Ovary (tissue), 9 donors: Measurements from ENCODE around the gene RNF8. TPM values are rescaled to one million over a fixed set of nuclear protein-coding genes. Genes with fewer than 3 reads are reported as not detected.

Experiments
- DNase-seq, 5 donors: peaks; one replicate each; pipeline ENCODE4 v3.0.0-alpha.2; 2019 to 2020
- H3K27ac ChIP-seq, 2 donors: fragments of 200-600 bp; one replicate each; pipeline versions ENCODE4 v1.5.1 to v1.8.0; 2019 to 2022
- H3K27me3 ChIP-seq: fragments of 200-600 bp; one replicate; pipeline ENCODE4 v1.8.0; 2022
- H3K36me3 ChIP-seq: fragments of 200-600 bp; sonication (generic); one replicate; pipeline ENCODE4 v1.5.1; 2019
- H3K4me1 ChIP-seq: one replicate; pipeline ENCODE4 v1.8.1; 2013; ENCODE audit warnings: mild to moderate bottlenecking, moderate library complexity; ENCODE audit not compliant: insufficient read depth
- H3K4me3 ChIP-seq: fragments of 200-600 bp; sonication (generic); one replicate; pipeline ENCODE4 v1.5.1; 2017
- H3K9me3 ChIP-seq, 2 donors: fragments of 200-600 bp in 1 of 2; sonication (generic) in 1 of 2; one replicate each; pipeline versions ENCODE4 v1.5.1 to v1.8.1; 2013 to 2019; ENCODE audit warnings: mild to moderate bottlenecking in 1 of 2, moderate library complexity in 1 of 2
- EP300 ChIP-seq: sonication (generic); formaldehyde crosslinking; IDR thresholded peaks from one replicate; pipeline ENCODE4 v1.6.1; 2017; ENCODE audit warnings: antibody characterized with exemption
- POLR2A ChIP-seq: fragments of 450-650 bp; IDR thresholded peaks from one replicate; pipeline ENCODE4 v1.6.1; 2017; ENCODE audit warnings: antibody characterized with exemption, mild to moderate bottlenecking, moderate library complexity
- WGBS, 3 donors: extraction: QIAGEN DNeasy Blood & Tissue Kit in 1 of 3; methylation state at CpG; one replicate each; pipeline versions ENCODE4 v1.1.5 to v1.1.7; 2013 to 2017; 5-methylcytosine and 5-hydroxymethylcytosine counted together
- intact Hi-C, 4 donors: fragments of 100-400 bp; cut with DNase I; formaldehyde crosslinking; loops; one replicate each; pipeline versions ENCODE4 v1.11.0 to v1.15.1; 2022 to 2023
- polyA plus RNA-seq, 2 donors: library from polyadenylated mRNA; stranded (reverse); fragments of 200-250 nt in 1 of 2; fragments of 350-450 nt in 1 of 2; fragmentation: Illumina TruSeq in 1 of 2; extraction: RNeasy Lipid Tissue Mini Kit (QIAGEN cat#74804) in 1 of 2; gene quantifications; one replicate each; pipeline ENCODE4 v1.2.3, GENCODE V29; 2013 to 2014
- total RNA-seq, 7 donors: library from RNA; depleted of rRNA in 2 of 7; stranded (reverse); fragments of >200 nt in 2 of 7; fragmentation: NEBNext Ultra II Directional in 3 of 7; extraction: Animal tissue kit (Norgen Biotek cat#: 25700) in 3 of 7; gene quantifications; one replicate each; pipeline versions ENCODE4 v1.1.0 to v1.2.4, GENCODE V29; 2016 to 2023
- TF ChIP-seq, protein P1 (sequence below), 3 donors: fragments of 450-650 bp in 2 of 3; fragments of 200-600 bp in 1 of 3; IDR thresholded peaks; one replicate each; pipeline versions ENCODE4 v1.5.1 to v1.8.0; 2016 to 2022; ENCODE audit warnings: antibody characterized with exemption in 3 of 3, mild to moderate bottlenecking in 1 of 3
- donor health status: DM: no; HTN: no; CAD: no; lungs with moderate emphysema.
- donor health status: DM: no; HTN: no; CAD: no.
- donor health status: Bipolar disorder and iron deficiency.
- donor health status: DM: yes; HTN: yes; CAD: no.
- donor health status: DM: no; HTN: no; CAD: no.
- donor health status: DM: yes; HTN: yes; CAD: no.

RNF8 gene
- total and polyA plus RNA-seq, 9 donors, result 10.0 to 27.1 (median 17.6) TPM

DNA sequence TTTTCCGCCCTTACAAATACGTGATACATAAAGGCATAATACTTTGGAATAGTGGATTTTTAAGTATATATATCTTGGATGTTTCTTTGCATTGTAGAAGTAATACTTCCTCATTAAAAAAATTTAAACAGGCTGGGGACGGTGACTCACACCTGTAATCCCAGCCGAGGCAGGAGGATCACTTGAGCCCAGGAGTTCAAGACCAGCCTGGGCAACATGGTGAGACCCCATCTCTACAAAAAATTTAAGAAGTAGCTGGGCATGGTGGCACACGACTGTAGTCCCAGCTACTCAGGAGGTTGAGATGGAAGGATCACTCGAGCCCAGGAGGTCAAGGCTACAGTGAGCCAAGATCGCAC is 38.6 kb upstream of the RNF8 start:
- Histone ChIP-seq H3K36me3 (no peaks in the 10 kb centered on the region), H3K27me3 (no peaks in the 10 kb centered on the region), H3K4me1 (peaks cover 2% of the 10 kb centered on the region), H3K4me3 (no peak overlapping the region), H3K27ac (no peak overlapping the region), H3K9me3 (no peaks in the 10 kb centered on the region)
- WGBS, 3 donors, result 72 to 76% (median 74%) methylated on average over 7 of the region's 7 CpGs
- intact Hi-C loops, result no loop called here
- TF ChIP-seq, protein P1, sequence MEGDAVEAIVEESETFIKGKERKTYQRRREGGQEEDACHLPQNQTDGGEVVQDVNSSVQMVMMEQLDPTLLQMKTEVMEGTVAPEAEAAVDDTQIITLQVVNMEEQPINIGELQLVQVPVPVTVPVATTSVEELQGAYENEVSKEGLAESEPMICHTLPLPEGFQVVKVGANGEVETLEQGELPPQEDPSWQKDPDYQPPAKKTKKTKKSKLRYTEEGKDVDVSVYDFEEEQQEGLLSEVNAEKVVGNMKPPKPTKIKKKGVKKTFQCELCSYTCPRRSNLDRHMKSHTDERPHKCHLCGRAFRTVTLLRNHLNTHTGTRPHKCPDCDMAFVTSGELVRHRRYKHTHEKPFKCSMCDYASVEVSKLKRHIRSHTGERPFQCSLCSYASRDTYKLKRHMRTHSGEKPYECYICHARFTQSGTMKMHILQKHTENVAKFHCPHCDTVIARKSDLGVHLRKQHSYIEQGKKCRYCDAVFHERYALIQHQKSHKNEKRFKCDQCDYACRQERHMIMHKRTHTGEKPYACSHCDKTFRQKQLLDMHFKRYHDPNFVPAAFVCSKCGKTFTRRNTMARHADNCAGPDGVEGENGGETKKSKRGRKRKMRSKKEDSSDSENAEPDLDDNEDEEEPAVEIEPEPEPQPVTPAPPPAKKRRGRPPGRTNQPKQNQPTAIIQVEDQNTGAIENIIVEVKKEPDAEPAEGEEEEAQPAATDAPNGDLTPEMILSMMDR (IDR thresholded peaks at IDR 0.05), result no peak
- TF ChIP-seq POLR2A (no peak), EP300 (no peak)
- no peak for DNase-seq

DNA sequence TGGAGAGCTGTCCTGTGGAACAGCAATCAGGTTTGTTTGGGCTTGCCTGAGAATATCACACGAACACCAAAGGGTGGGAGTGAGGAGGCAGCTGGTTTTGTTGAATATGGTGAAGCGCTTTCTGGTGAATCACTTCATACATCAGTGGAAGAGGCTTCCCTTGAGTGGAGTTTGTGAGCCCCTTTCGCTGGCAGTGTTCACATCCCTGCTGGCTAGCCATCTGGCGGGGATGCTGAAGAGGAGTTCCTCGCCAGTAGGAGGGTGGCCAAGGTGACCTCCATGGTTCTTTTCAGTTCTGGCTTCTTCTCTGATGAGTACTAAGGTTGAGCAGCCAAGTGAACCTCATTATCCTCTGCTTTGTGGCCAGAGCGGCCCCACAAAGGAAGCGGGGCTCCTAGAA is 37.7 kb upstream of the RNF8 start:
- intact Hi-C loops, result no loop called here
- H3K4me1 ChIP-seq, result peaks cover 2% of the 10 kb centered on the region
- no peaks in the 10 kb centered on the region for H3K9me3 ChIP-seq
- DNase-seq, result no peak
- H3K36me3 ChIP-seq, result no peaks in the 10 kb centered on the region
- 91 to 97% (median 93%) methylated on average over 7 of the region's 7 CpGs for WGBS, 3 donors
- H3K4me3 ChIP-seq, result no peak overlapping the region
- no peak overlapping the region for H3K27ac ChIP-seq
- TF ChIP-seq POLR2A, result no peak
- TF ChIP-seq EP300, result no peak
- TF ChIP-seq, protein P1 (IDR thresholded peaks at IDR 0.05), result no peak
- H3K27me3 ChIP-seq, result no peaks in the 10 kb centered on the region

DNA sequence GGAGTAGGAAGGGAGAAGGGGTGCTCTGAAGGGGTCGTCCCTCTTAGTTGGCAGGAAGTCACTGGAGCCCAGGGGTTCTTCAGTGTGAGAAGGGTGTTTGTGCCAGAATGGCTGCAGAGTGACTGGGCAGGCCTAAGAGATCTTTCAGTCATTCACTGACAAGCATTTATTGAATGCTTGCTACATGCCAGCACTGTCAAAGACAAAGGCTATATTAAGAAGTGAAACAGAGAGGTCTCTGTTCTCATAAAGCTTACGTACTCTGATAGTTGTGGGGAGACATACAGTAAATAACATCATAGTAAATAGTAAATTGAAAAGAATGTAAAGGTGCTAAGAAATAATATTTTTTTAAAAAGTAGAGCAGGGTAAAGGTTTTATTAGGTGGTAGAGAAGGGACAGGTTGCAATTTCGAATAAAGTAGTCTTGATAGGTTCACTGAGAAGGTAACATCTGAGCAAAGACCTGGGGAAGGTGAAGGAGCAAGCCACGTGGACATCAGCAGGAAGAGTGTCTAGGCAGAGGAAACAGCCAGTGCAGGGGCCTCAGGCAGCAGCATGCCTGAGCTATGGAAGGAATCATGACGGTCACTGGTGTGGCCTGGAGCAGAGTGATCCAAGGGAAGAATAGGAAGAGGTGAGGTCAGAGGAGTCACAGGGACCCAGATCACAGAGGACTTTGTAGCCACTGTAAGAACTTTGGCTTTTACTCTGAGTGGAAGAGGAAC is 36.3 kb upstream of the RNF8 start:
- TF ChIP-seq EP300, result no peak
- TF ChIP-seq POLR2A, result no peak
- TF ChIP-seq, protein P1 (IDR thresholded peaks at IDR 0.05), result no peak
- Histone ChIP-seq H3K4me1 (peaks cover 2% of the 10 kb centered on the region), H3K27me3 (no peaks in the 10 kb centered on the region), H3K4me3 (no peak overlapping the region), H3K36me3 (no peaks in the 10 kb centered on the region), H3K27ac (no peak overlapping the region), H3K9me3 (no peaks in the 10 kb centered on the region)
- intact Hi-C loops, result no loop called here
- DNase-seq, result no peak
- 92 to 96% (median 93%) methylated on average over 5 of the region's 5 CpGs for WGBS, 3 donors

DNA sequence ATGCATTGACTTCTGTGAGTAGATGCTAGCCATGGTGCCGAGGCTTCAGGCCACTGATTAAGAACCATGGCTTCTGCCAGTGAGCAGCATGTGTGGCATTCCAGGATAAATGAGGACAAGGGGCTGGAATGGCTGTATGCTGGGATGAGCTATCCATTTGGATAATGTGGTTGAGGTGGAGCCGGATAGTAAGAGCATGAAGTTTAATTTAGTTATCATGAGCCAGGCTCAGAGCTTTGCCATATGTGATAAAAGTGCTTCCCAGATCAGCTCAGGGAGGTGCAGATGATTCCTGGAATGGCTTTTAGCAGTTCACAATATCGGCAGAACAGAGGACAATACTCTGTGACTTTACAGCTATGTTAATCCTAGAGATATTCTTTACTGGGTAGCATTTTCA is 34.6 kb upstream of the RNF8 start:
- H3K4me3 ChIP-seq, result no peak overlapping the region
- no peak for DNase-seq
- no peaks in the 10 kb centered on the region for H3K9me3 ChIP-seq
- 85 to 91% (median 89%) methylated on average over 3 of the region's 3 CpGs for WGBS, 3 donors
- TF ChIP-seq, protein P1 (IDR thresholded peaks at IDR 0.05), result no peak
- TF ChIP-seq POLR2A (no peak), EP300 (no peak)
- H3K36me3 ChIP-seq, result no peaks in the 10 kb centered on the region
- no peaks in the 10 kb centered on the region for H3K27me3 ChIP-seq
- intact Hi-C loops, result no loop called here
- peaks cover 2% of the 10 kb centered on the region for H3K4me1 ChIP-seq
- H3K27ac ChIP-seq, result no peak overlapping the region
